ENCODE measurements around the gene PIWIL4. TPM values are rescaled to one million over a fixed set of nuclear protein-coding genes. Genes with fewer than 3 reads are reported as not detected.

PIWIL4 gene
- total RNA-seq, 1 experiment from 2014 or later = 0.15 TPM

DNA sequence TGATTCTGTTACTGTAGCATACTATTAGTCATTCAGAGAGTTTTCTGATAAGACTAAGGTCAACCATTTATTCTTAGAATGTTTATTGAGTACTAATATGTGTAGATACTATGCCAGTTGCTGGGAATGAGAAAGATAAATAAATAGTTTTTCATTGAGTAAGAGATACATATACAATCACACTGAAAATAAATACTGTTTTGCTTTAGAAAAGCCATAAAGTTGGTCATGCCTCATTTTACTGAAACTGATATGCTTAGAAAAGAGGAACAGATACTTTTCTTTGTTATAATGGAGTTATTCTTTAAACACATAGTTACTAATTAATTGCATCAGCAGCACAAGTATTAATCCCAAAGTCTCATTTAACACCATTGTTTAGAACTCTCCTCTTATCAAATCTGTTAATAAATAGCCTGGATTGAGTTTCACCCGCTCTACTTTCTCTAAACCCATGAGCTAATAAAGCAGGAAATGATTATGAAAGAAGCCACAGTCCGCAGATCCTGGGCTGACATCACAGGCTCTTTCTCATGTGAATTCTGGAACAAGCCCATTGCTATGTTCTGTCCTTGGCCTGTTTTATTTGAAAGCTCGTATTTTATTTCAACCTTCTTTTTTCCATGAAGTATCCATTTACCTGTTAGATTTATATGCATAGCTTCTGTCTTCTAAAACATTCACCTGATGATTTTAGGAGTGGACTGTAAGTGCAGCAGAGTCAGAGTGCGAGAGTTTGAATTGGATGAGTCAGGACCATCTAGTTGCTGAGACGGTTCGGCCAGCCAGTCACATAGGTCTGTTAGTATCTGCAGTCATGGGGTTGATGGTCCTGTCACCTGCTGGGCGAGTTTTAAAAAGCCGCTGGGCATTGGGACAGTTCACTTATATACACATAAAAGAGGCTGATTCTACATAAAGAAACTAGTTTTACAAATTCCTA, 35.5 kb downstream of the PIWIL4 start:
- H4K20me1 ChIP-seq (ENCODE audit: low read length) = no peaks in the 10 kb centered on the region
- H3K9me3 ChIP-seq (ENCODE audit: low read length) = no peaks in the 10 kb centered on the region
- intact Hi-C loops (cut with micrococcal nuclease) = loop anchor here (1.0 kb wide), 2 partner anchors 83 to 707 kb away; no protein-coding TSS in a partner anchor
- BruUV-seq (replicated peaks) = no TSS peak
- H3K9ac ChIP-seq (ENCODE audit: low read length) = no peak overlapping the region
- no peaks in the 10 kb centered on the region for H3K79me2 ChIP-seq (ENCODE audit: low read length)
- ChIA-PET CTCF (no interaction called here), POLR2A (ENCODE audit: unreplicated experiment) (no interaction called here)
- DNase-seq = peak; percentile 82
- H3K27me3 ChIP-seq (ENCODE audit: low read length) = no peaks in the 10 kb centered on the region
- no peaks in the 10 kb centered on the region for H3F3A ChIP-seq (ENCODE audit: low read length, unreplicated experiment)
- H3K9me2 ChIP-seq (replicated peaks; ENCODE audit: low read length) = no peaks in the 10 kb centered on the region
- H2AFZ ChIP-seq (ENCODE audit: low read length) = no peak overlapping the region
- no peak for TF ChIP-seq EZH2 (IDR thresholded peaks at IDR 0.05; ENCODE audit: low read length, unreplicated experiment)
- TF ChIP-seq, protein P1, sequence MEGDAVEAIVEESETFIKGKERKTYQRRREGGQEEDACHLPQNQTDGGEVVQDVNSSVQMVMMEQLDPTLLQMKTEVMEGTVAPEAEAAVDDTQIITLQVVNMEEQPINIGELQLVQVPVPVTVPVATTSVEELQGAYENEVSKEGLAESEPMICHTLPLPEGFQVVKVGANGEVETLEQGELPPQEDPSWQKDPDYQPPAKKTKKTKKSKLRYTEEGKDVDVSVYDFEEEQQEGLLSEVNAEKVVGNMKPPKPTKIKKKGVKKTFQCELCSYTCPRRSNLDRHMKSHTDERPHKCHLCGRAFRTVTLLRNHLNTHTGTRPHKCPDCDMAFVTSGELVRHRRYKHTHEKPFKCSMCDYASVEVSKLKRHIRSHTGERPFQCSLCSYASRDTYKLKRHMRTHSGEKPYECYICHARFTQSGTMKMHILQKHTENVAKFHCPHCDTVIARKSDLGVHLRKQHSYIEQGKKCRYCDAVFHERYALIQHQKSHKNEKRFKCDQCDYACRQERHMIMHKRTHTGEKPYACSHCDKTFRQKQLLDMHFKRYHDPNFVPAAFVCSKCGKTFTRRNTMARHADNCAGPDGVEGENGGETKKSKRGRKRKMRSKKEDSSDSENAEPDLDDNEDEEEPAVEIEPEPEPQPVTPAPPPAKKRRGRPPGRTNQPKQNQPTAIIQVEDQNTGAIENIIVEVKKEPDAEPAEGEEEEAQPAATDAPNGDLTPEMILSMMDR (conservative IDR thresholded peaks at IDR 0.05; ENCODE audit: low read depth, low read length) = peak; percentile 79
- no peaks in the 10 kb centered on the region for H3K36me3 ChIP-seq (ENCODE audit: low read depth, low read length)
- no peak overlapping the region for H3K4me3 ChIP-seq (ENCODE audit: low read length)
- H3K4me2 ChIP-seq (ENCODE audit: low read length) = no peak overlapping the region
- H3K27ac ChIP-seq (ENCODE audit: low read length) = no peak overlapping the region
- H3K4me1 ChIP-seq (ENCODE audit: insufficient read depth, low read length) = no peaks in the 10 kb centered on the region
- ATAC-seq = peak; percentile 99

DNA sequence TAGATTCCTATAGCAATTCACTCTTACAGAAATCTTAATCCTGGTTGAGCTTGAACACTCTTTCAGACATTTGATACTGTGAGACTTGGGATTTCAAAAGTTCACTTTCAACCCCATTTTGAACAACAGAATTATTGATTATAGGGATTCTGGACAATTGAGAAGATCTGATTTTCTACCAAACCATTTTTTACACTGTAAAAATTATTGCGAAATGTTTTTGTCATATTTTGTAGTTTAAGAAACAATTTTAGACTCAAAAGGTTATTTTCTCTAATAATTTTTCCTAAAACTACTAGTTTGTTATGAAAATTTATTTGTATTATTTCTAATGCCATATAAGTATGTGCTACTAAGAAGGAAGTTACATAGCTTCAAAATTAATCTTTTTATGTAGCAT, 36.4 kb downstream of the PIWIL4 start:
- TF ChIP-seq EZH2phosphoT487 (IDR thresholded peaks at IDR 0.05; ENCODE audit: borderline replicate concordance, low read length) = no peak
- BruUV-seq (replicated peaks) = no TSS peak
- intact Hi-C loops (cut with micrococcal nuclease) = loop anchor here (1.0 kb wide), 2 partner anchors 84 to 708 kb away; no protein-coding TSS in a partner anchor

DNA sequence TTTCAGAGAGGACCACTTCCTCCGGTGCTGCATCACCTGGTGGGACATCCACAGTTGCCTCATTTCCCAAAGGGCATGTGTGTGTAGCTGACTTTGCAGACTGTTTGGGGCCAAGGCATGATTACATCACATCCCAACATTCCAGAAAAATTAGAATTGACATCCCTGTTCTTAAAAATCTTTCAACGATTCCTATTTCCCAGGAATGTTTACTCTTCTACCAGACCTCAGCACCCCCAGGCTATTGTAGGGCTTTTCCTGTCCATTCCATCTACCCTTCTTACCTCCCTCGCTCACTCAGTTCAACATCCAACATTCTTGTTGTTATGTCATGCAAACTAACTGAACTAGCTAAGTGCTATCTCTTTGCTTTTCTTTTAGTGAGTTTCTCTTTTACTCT, 37.3 kb downstream of the PIWIL4 start:
- ATAC-seq = no peak

More for the DNA sequence above, 36.4 kb downstream of the PIWIL4 start:
- H3K4me2 ChIP-seq (ENCODE audit: low read length) = no peak overlapping the region
- no peaks in the 10 kb centered on the region for H3K9me2 ChIP-seq (replicated peaks; ENCODE audit: low read length)
- CTCF ChIA-PET = no interaction called here
- H3K36me3 ChIP-seq (ENCODE audit: low read depth, low read length) = no peaks in the 10 kb centered on the region
- H3K4me1 ChIP-seq (ENCODE audit: insufficient read depth, low read length) = no peaks in the 10 kb centered on the region
- no peaks in the 10 kb centered on the region for H3K9me3 ChIP-seq (ENCODE audit: low read length)
- no peak overlapping the region for H2AFZ ChIP-seq (ENCODE audit: low read length)
- no peaks in the 10 kb centered on the region for H3K27me3 ChIP-seq (ENCODE audit: low read length)
- ATAC-seq (no peak), DNase-seq (no peak)
- H4K20me1 ChIP-seq (ENCODE audit: low read length) = no peaks in the 10 kb centered on the region
- H3K9ac ChIP-seq (ENCODE audit: low read length) = no peak overlapping the region
- H3K27ac ChIP-seq (ENCODE audit: low read length) = no peak overlapping the region
- H3F3A ChIP-seq (ENCODE audit: low read length, unreplicated experiment) = no peaks in the 10 kb centered on the region
- POLR2A ChIA-PET (ENCODE audit: unreplicated experiment) = interaction anchor here (0.5 kb wide), 1 partner anchor 43 kb away, joined by 4 read pairs; no protein-coding TSS in a partner anchor
- no peak overlapping the region for H3K4me3 ChIP-seq (ENCODE audit: low read length)
- H3K79me2 ChIP-seq (ENCODE audit: low read length) = no peaks in the 10 kb centered on the region

More for the DNA sequence above, 37.3 kb downstream of the PIWIL4 start:
- peak; percentile 36 for DNase-seq
- Histone ChIP-seq H3K4me2 (ENCODE audit: low read length) (no peak overlapping the region), H3K9ac (ENCODE audit: low read length) (no peak overlapping the region), H3K9me2 (replicated peaks; ENCODE audit: low read length) (no peaks in the 10 kb centered on the region), H3K36me3 (ENCODE audit: low read depth, low read length) (no peaks in the 10 kb centered on the region), H4K20me1 (ENCODE audit: low read length) (no peaks in the 10 kb centered on the region), H3F3A (ENCODE audit: low read length, unreplicated experiment) (no peaks in the 10 kb centered on the region), H3K27ac (ENCODE audit: low read length) (no peak overlapping the region), H3K4me3 (ENCODE audit: low read length) (no peak overlapping the region), H3K27me3 (ENCODE audit: low read length) (no peaks in the 10 kb centered on the region), H2AFZ (ENCODE audit: low read length) (no peak overlapping the region), H3K9me3 (ENCODE audit: low read length) (no peaks in the 10 kb centered on the region), H3K79me2 (ENCODE audit: low read length) (no peaks in the 10 kb centered on the region), H3K4me1 (ENCODE audit: insufficient read depth, low read length) (no peaks in the 10 kb centered on the region)
- ChIA-PET CTCF (no interaction called here), POLR2A (ENCODE audit: unreplicated experiment) (no interaction called here)
- TF ChIP-seq, protein P1 (conservative IDR thresholded peaks at IDR 0.05; ENCODE audit: low read depth, low read length) = no peak
- TF ChIP-seq EZH2 (IDR thresholded peaks at IDR 0.05; ENCODE audit: low read length, unreplicated experiment) (no peak), EZH2phosphoT487 (IDR thresholded peaks at IDR 0.05; ENCODE audit: borderline replicate concordance, low read length) (no peak)
- BruUV-seq (replicated peaks) = no TSS peak
- intact Hi-C loops (cut with micrococcal nuclease) = no loop called here
